ENCODE results near the gene ROPN1B. TPM values are rescaled to one million over a fixed set of nuclear protein-coding genes. Genes with fewer than 3 reads are reported as not detected.

ROPN1B gene
- total and polyA plus RNA-seq, 2 experiments from 2014 or later, result not detected

- H4K20me1 ChIP-seq (replicated peaks; ENCODE audit: insufficient read depth), result no peaks in the 10 kb centered on the region
- ATAC-seq (no peak), DNase-seq (ENCODE audit: low spot score) (no peak)
- Mint-ChIP-seq H3K27ac (no peak overlapping the region), H3K4me1 (peaks cover 13% of the 10 kb centered on the region), H3K27me3 (ENCODE audit: insufficient read depth, low read depth, poor library complexity) (peaks cover 14% of the 10 kb centered on the region), H3K4me3 (no peak overlapping the region), H3K9me3 (peaks cover 36% of the 10 kb centered on the region), H3K36me3 (ENCODE audit: low read depth) (peaks cover 37% of the 10 kb centered on the region)
- H3K4me2 ChIP-seq, result no peak overlapping the region
- H3K36me3 ChIP-seq (ENCODE audit: insufficient read depth), result peaks cover 9% of the 10 kb centered on the region
- no peak for TF ChIP-seq EZH2phosphoT487 (IDR thresholded peaks at IDR 0.05; ENCODE audit: unreplicated experiment)
- TF ChIP-seq CTCF (conservative IDR thresholded peaks at IDR 0.05; ENCODE audit: low read depth in 2 of 2), result no peak
- no peak for TF ChIP-seq JUNB (IDR thresholded peaks at IDR 0.05; ENCODE audit: unreplicated experiment)
- TF ChIP-seq STAT1 (IDR thresholded peaks at IDR 0.05; ENCODE audit: unreplicated experiment), result no peak
- no peaks in the 10 kb centered on the region for H3K79me2 ChIP-seq (replicated peaks; ENCODE audit: insufficient read depth)
- 0 out of 2 replicates have a peak, but pooled peaks cover 8% of the 10 kb centered on the region for H3K4me1 ChIP-seq (ENCODE audit: insufficient read depth)
- no peak overlapping the region for H2AFZ ChIP-seq
- no peak overlapping the region for H3K27ac ChIP-seq (ENCODE audit: low read depth)
- H3F3A ChIP-seq (replicated peaks; ENCODE audit: low read depth), result no peaks in the 10 kb centered on the region
- H3K4me3 ChIP-seq, result no peak overlapping the region
- H3K27me3 ChIP-seq (ENCODE audit: insufficient read depth), result no peaks in the 10 kb centered on the region
- no peaks in the 10 kb centered on the region; the same call in 1 of the 2 replicates for H3K9me2 ChIP-seq (ENCODE audit: insufficient read depth)
Observed at GRCh38 chr3:126030455-126030854, 61.5 kb downstream of the ROPN1B start.

- Histone ChIP-seq H3K4me3 (no peak overlapping the region), H3K9me2 (ENCODE audit: insufficient read depth) (peaks cover 3% of the 10 kb centered on the region; the same call in 1 of the 2 replicates), H3K4me1 (ENCODE audit: insufficient read depth) (0 out of 2 replicates have a peak, but pooled peaks cover 8% of the 10 kb centered on the region), H3K79me2 (replicated peaks; ENCODE audit: insufficient read depth) (no peaks in the 10 kb centered on the region), H3K4me2 (no peak overlapping the region), H3F3A (replicated peaks; ENCODE audit: low read depth) (no peaks in the 10 kb centered on the region), H3K27me3 (ENCODE audit: insufficient read depth) (no peaks in the 10 kb centered on the region), H3K27ac (ENCODE audit: low read depth) (no peak overlapping the region), H3K36me3 (ENCODE audit: insufficient read depth) (peaks cover 9% of the 10 kb centered on the region), H2AFZ (no peak overlapping the region), H4K20me1 (replicated peaks; ENCODE audit: insufficient read depth) (no peaks in the 10 kb centered on the region)
- ATAC-seq (peak; percentile 52), DNase-seq (ENCODE audit: low spot score) (peak; percentile 12)
- Mint-ChIP-seq H3K4me1 (peaks cover 13% of the 10 kb centered on the region), H3K9me3 (peaks cover 33% of the 10 kb centered on the region), H3K36me3 (ENCODE audit: low read depth) (peaks cover 36% of the 10 kb centered on the region), H3K27me3 (ENCODE audit: insufficient read depth, low read depth, poor library complexity) (peaks cover 8% of the 10 kb centered on the region), H3K4me3 (no peak overlapping the region), H3K27ac (no peak overlapping the region)
- TF ChIP-seq ZNF462 (CRISPR knock-in tag; IDR thresholded peaks at IDR 0.05) (no peak), STAT1 (IDR thresholded peaks at IDR 0.05; ENCODE audit: unreplicated experiment) (no peak), ZNF114 (CRISPR knock-in tag; IDR thresholded peaks at IDR 0.05) (no peak), ZNF331 (CRISPR knock-in tag; IDR thresholded peaks at IDR 0.05; ENCODE audit: low read depth) (no peak), NANOG (IDR thresholded peaks at IDR 0.05; ENCODE audit: borderline replicate concordance) (no peak), REST (IDR thresholded peaks at IDR 0.05; ENCODE audit: unreplicated experiment) (no peak), POLR2AphosphoS5 (IDR thresholded peaks at IDR 0.05; ENCODE audit: low read depth) (no peak)
Observed at GRCh38 chr3:126031981-126032471, 63.0 kb downstream of the ROPN1B start.

All from GM23338 (cell line).